Liver (tissue), 9 donors: ENCODE results near the gene GNAI2. TPM values are rescaled to one million over a fixed set of nuclear protein-coding genes. Genes with fewer than 3 reads are reported as not detected.
A peak's percentile ranks its signal among the peaks of the same experiment; 100 is the strongest.

Experiments
- DNase-seq: peaks from one replicate; pipeline ENCODE4 v3.0.0-alpha.2; 2017; ENCODE audit warnings: low spot score
- H3K27ac ChIP-seq, 2 donors: one replicate each; pipeline ENCODE4 v1.7.0; 2013; ENCODE audit warnings: inconsistent platforms in 2 of 2, low read length in 2 of 2, control low read depth in 1 of 2, low read depth in 1 of 2, mild to moderate bottlenecking in 1 of 2
- H3K27me3 ChIP-seq, 4 donors: one replicate each; pipeline versions ENCODE4 v1.6.1 to v1.7.0; 2013; ENCODE audit warnings: low read length in 3 of 4, inconsistent platforms in 1 of 4, mild to moderate bottlenecking in 1 of 4, moderate library complexity in 1 of 4; ENCODE audit not compliant: control insufficient read depth in 4 of 4, insufficient read depth in 4 of 4
- H3K36me3 ChIP-seq, 4 donors: one replicate each; pipeline versions ENCODE4 v1.6.1 to v1.7.0; 2013; ENCODE audit warnings: low read length in 3 of 4, mild to moderate bottlenecking in 3 of 4, low read depth in 1 of 4, moderate library complexity in 1 of 4; ENCODE audit not compliant: control insufficient read depth in 4 of 4, insufficient read depth in 3 of 4
- H3K4me1 ChIP-seq, 4 donors: one replicate each; pipeline versions ENCODE4 v1.6.1 to v1.7.0; 2013; ENCODE audit warnings: low read length in 3 of 4, mild to moderate bottlenecking in 3 of 4, moderate library complexity in 1 of 4; ENCODE audit not compliant: control insufficient read depth in 4 of 4, insufficient read depth in 4 of 4
- H3K4me3 ChIP-seq, 3 donors: one replicate each; pipeline versions ENCODE4 v1.6.1 to v1.7.0; 2013; ENCODE audit warnings: low read length in 3 of 3, control low read depth in 1 of 3, low read depth in 1 of 3, mild to moderate bottlenecking in 1 of 3
- H3K9ac ChIP-seq, 2 donors: one replicate each; pipeline ENCODE4 v1.7.0; 2013; ENCODE audit warnings: low read length in 2 of 2, mild to moderate bottlenecking in 2 of 2, moderate library complexity in 2 of 2, control low read depth in 1 of 2, low read depth in 1 of 2
- H3K9me3 ChIP-seq, 4 donors: one replicate each; pipeline versions ENCODE4 v1.6.1 to v1.7.0; 2013; ENCODE audit warnings: low read length in 3 of 4; ENCODE audit not compliant: control insufficient read depth in 4 of 4
- FOXA1 ChIP-seq: IDR thresholded peaks from 2 replicates; pipeline ENCODE4 v1.6.1; 2016; ENCODE audit warnings: antibody characterized with exemption
- FOXA2 ChIP-seq: IDR thresholded peaks from 2 replicates; pipeline ENCODE4 v1.6.1; 2016; ENCODE audit warnings: antibody characterized with exemption
- GABPA ChIP-seq, 2 donors: IDR thresholded peaks in 1 of 2; conservative IDR thresholded peaks in 1 of 2; 2 replicates each; pipeline ENCODE4 v1.6.1; 2016; ENCODE audit warnings: antibody characterized with exemption in 2 of 2, mild to moderate bottlenecking in 1 of 2, moderate library complexity in 1 of 2
- HNF4A ChIP-seq, 2 donors: conservative IDR thresholded peaks; 2 replicates each; pipeline ENCODE4 v1.6.1; 2016; ENCODE audit warnings: antibody characterized with exemption in 2 of 2, mild to moderate bottlenecking in 2 of 2
- JUND ChIP-seq, 2 donors: IDR thresholded peaks; 2 replicates each; pipeline ENCODE4 v1.6.1; 2016; ENCODE audit warnings: antibody characterized with exemption in 2 of 2
- NR2F2 ChIP-seq: IDR thresholded peaks from 2 replicates; pipeline ENCODE4 v1.6.1; 2016; ENCODE audit warnings: antibody characterized with exemption
- RAD21 ChIP-seq, 2 donors: IDR thresholded peaks; 2 replicates each; pipeline ENCODE4 v1.6.1; 2016; ENCODE audit warnings: antibody characterized with exemption in 2 of 2, mild to moderate bottlenecking in 2 of 2
- RXRA ChIP-seq, 2 donors: IDR thresholded peaks; 2 replicates each; pipeline ENCODE4 v1.6.1; 2017 to 2018; ENCODE audit warnings: antibody characterized with exemption in 2 of 2, mild to moderate bottlenecking in 1 of 2
- SP1 ChIP-seq: IDR thresholded peaks from 2 replicates; pipeline ENCODE4 v1.6.1; 2018; ENCODE audit warnings: antibody characterized with exemption, mild to moderate bottlenecking
- YY1 ChIP-seq: IDR thresholded peaks from 2 replicates; pipeline ENCODE4 v1.6.1; 2016; ENCODE audit warnings: antibody characterized with exemption, mild to moderate bottlenecking
- WGBS: extraction: QIAGEN DNeasy Blood & Tissue Kit; methylation state at CpG from one replicate; pipeline ENCODE4 v1.1.7; 2013; 5-methylcytosine and 5-hydroxymethylcytosine counted together
- polyA plus RNA-seq, 2 donors: library from polyadenylated mRNA; stranded (reverse) in 1 of 2; unstranded in 1 of 2; fragments of 200-250 nt in 1 of 2; fragments of >200 nt in 1 of 2; fragmentation: Nextera tagmentation in 1 of 2; extraction: Ambion mirVana in 1 of 2; gene quantifications; one replicate each; pipeline versions ENCODE4 v1.2.1 to v1.2.3, GENCODE V29; 2013 to 2015
- total RNA-seq, 2 donors: library from RNA; depleted of rRNA; stranded (reverse); fragments of >200 nt; gene quantifications; one replicate each; pipeline ENCODE4 v1.2.3, GENCODE V29; 2014
- TF ChIP-seq, protein P1 (sequence below): IDR thresholded peaks from 2 replicates; pipeline ENCODE4 v1.6.1; 2016; ENCODE audit warnings: antibody characterized with exemption
- TF ChIP-seq, protein P2 (sequence below): IDR thresholded peaks from 2 replicates; pipeline ENCODE4 v1.6.1; 2016; ENCODE audit warnings: antibody characterized with exemption
- TF ChIP-seq, protein P3 (sequence below): IDR thresholded peaks from 2 replicates; pipeline ENCODE4 v1.6.1; 2016; ENCODE audit warnings: antibody characterized with exemption
- TF ChIP-seq, protein P4 (sequence below): IDR thresholded peaks from 2 replicates; pipeline ENCODE4 v1.6.1; 2016; ENCODE audit warnings: antibody characterized with exemption, mild to moderate bottlenecking
- donor health status: healthy.
- donor health status: healthy.
- donor health status: healthy.
- donor health status: healthy.
- donor health status: healthy.

Gene GNAI2
- total and polyA plus RNA-seq, 4 donors = 58.3 to 86.3 (median 62.3) TPM

DNA sequence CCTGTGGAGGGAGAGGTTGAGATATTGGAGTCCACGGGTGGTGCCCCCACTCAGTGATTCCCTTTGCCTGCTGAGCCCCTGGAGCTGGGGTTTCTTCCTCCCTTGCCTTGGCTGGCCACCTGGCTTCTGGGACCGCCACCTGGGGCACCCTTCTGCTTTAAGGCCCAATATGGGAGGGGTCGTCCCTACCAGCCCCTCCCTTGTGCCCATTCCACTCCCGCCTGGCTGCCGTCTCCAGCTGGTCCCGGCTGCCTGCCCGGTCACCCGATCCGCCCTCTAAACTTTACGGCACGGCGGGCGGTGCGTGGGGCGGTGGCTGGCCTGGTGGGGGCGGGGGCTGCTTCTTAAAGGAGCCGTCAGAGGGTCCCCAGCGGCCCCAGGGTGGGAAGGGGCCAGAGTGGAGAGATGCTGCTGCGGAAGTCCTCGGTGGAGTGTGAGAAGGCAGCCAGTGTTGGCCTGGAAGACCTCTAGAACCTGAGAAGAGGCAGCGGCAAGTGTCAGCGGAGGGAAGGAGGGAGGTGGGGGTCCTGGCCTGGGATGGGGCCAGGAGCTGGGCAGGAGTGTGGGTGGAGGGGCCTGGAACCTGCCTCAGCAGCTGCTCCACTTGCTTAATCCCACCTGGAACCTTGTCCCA is 31.4 kb downstream of the GNAI2 start:
- WGBS = 12% methylated on average over 22 of the region's 22 CpGs
- peaks cover 0 to 34% (median 9%) of the 10 kb centered on the region in 4 donors for H3K4me1 ChIP-seq

DNA sequence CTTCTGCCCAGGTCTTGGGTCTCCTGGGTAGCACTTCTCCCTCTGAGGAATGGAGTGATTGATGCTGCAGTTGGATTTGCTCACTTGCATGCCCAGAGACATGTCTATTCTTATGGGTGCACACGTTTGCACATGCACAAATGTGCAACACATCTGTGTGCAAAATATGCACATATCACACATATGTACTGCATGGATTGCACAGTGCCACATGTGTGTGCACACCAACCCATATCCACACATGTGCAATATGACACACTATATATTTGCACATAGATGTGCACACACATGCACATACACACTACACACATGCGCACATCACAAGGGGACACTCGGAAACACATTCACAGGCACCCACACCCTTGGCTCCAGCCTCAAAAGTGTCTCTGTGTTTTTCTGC is 32.3 kb downstream of the GNAI2 start:
- H3K4me1 ChIP-seq = peaks cover 1 to 38% (median 13%) of the 10 kb centered on the region in 4 donors
- H3K36me3 ChIP-seq = no peaks in the 10 kb centered on the region
- TF ChIP-seq, protein P1, sequence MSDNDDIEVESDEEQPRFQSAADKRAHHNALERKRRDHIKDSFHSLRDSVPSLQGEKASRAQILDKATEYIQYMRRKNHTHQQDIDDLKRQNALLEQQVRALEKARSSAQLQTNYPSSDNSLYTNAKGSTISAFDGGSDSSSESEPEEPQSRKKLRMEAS = no peak
- TF ChIP-seq FOXA2 (no peak), GABPA (IDR thresholded peaks at IDR 0.05 in 1 of 2, conservative IDR thresholded peaks at IDR 0.05 in 1 of 2) (no peak), YY1 (no peak), NR2F2 (no peak), RAD21 (IDR thresholded peaks at IDR 0.05) (no peak), RXRA (IDR thresholded peaks at IDR 0.05) (no peak)
- TF ChIP-seq, protein P2, sequence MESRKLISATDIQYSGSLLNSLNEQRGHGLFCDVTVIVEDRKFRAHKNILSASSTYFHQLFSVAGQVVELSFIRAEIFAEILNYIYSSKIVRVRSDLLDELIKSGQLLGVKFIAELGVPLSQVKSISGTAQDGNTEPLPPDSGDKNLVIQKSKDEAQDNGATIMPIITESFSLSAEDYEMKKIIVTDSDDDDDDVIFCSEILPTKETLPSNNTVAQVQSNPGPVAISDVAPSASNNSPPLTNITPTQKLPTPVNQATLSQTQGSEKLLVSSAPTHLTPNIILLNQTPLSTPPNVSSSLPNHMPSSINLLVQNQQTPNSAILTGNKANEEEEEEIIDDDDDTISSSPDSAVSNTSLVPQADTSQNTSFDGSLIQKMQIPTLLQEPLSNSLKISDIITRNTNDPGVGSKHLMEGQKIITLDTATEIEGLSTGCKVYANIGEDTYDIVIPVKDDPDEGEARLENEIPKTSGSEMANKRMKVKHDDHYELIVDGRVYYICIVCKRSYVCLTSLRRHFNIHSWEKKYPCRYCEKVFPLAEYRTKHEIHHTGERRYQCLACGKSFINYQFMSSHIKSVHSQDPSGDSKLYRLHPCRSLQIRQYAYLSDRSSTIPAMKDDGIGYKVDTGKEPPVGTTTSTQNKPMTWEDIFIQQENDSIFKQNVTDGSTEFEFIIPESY = no peak
- TF ChIP-seq, protein P3, sequence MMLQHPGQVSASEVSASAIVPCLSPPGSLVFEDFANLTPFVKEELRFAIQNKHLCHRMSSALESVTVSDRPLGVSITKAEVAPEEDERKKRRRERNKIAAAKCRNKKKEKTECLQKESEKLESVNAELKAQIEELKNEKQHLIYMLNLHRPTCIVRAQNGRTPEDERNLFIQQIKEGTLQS = no peak
- TF ChIP-seq, protein P4, sequence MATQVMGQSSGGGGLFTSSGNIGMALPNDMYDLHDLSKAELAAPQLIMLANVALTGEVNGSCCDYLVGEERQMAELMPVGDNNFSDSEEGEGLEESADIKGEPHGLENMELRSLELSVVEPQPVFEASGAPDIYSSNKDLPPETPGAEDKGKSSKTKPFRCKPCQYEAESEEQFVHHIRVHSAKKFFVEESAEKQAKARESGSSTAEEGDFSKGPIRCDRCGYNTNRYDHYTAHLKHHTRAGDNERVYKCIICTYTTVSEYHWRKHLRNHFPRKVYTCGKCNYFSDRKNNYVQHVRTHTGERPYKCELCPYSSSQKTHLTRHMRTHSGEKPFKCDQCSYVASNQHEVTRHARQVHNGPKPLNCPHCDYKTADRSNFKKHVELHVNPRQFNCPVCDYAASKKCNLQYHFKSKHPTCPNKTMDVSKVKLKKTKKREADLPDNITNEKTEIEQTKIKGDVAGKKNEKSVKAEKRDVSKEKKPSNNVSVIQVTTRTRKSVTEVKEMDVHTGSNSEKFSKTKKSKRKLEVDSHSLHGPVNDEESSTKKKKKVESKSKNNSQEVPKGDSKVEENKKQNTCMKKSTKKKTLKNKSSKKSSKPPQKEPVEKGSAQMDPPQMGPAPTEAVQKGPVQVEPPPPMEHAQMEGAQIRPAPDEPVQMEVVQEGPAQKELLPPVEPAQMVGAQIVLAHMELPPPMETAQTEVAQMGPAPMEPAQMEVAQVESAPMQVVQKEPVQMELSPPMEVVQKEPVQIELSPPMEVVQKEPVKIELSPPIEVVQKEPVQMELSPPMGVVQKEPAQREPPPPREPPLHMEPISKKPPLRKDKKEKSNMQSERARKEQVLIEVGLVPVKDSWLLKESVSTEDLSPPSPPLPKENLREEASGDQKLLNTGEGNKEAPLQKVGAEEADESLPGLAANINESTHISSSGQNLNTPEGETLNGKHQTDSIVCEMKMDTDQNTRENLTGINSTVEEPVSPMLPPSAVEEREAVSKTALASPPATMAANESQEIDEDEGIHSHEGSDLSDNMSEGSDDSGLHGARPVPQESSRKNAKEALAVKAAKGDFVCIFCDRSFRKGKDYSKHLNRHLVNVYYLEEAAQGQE = no peak
- no peak for DNase-seq
- no peak overlapping the region for H3K4me3 ChIP-seq
- no peaks in the 10 kb centered on the region for H3K27me3 ChIP-seq
- 68% methylated on average over 3 of the region's 3 CpGs for WGBS
- no peak overlapping the region for H3K27ac ChIP-seq
- H3K9me3 ChIP-seq = no peaks in the 10 kb centered on the region
- H3K9ac ChIP-seq = no peak overlapping the region

More for the DNA sequence above, 31.4 kb downstream of the GNAI2 start:
- no peaks in the 10 kb centered on the region for H3K9me3 ChIP-seq
- H3K27ac ChIP-seq = peak overlapping the region; percentile 15 to 48
- no peak for DNase-seq
- no peaks in the 10 kb centered on the region for H3K36me3 ChIP-seq
- no peaks in the 10 kb centered on the region for H3K27me3 ChIP-seq
- peak overlapping the region in 1 of 3 donors; percentile 12 for H3K4me3 ChIP-seq
- no peak overlapping the region for H3K9ac ChIP-seq
- TF ChIP-seq SP1 (peak; percentile 32), FOXA1 (no peak), RXRA (IDR thresholded peaks at IDR 0.05) (peak; percentile 19 to 25), HNF4A (conservative IDR thresholded peaks at IDR 0.05) (peak in 1 of 2 donors; percentile 25), JUND (IDR thresholded peaks at IDR 0.05) (no peak), NR2F2 (no peak)
